GM19025 (cell line): ENCODE measurements around the gene CDC42BPB.

Source experiments
- ATAC-seq: cut with Tn5 transposase; IDR thresholded peaks from one replicate; pipeline ENCODE4 v1.9.1; 2021; ENCODE audit warnings: mild to moderate bottlenecking, low read depth, moderate library complexity; ENCODE audit not compliant: unreplicated experiment

The CDC42BPB gene

GRCh38 chr14:103096387-103096786 lies 39.0 kb upstream of the CDC42BPB start:
- ATAC-seq: no peak

- ATAC-seq: no peak
Measured at GRCh38 chr14:103095210-103095778, 37.9 kb upstream of the CDC42BPB start.

GRCh38 chr14:103094406-103095209 lies 37.3 kb upstream of the CDC42BPB start, which contains the start of gene EXOC3L4:
Gene EXOC3L4, plus strand, starts transcription at chr14:103094725. Its CDS starts 5,495 bp downstream, at chr14:103100220.
- no peak for ATAC-seq

- no peak for ATAC-seq
Measured at GRCh38 chr14:103093856-103094405, 36.6 kb upstream of the CDC42BPB start.

GRCh38 chr14:103091883-103092222 lies 34.5 kb upstream of the CDC42BPB start:
- ATAC-seq: no peak

GRCh38 chr14:103091041-103091882 lies 33.9 kb upstream of the CDC42BPB start:
- ATAC-seq: peak; percentile 60

GRCh38 chr14:103090481-103091020 lies 33.2 kb upstream of the CDC42BPB start:
- no peak for ATAC-seq

GRCh38 chr14:103089386-103090335 lies 32.3 kb upstream of the CDC42BPB start:
- ATAC-seq: no peak

- ATAC-seq: no peak
Measured at GRCh38 chr14:103088921-103089320, 31.6 kb upstream of the CDC42BPB start.

- ATAC-seq: no peak
Measured at GRCh38 chr14:103087343-103087835, 30.0 kb upstream of the CDC42BPB start.

- ATAC-seq: no peak
Measured at GRCh38 chr14:103086771-103087342, 29.5 kb upstream of the CDC42BPB start.

GRCh38 chr14:103085106-103086091 lies 28.1 kb upstream of the CDC42BPB start:
- ATAC-seq: no peak

GRCh38 chr14:103084021-103084919 lies 26.9 kb upstream of the CDC42BPB start, which contains the start of gene LBHD2:
Gene LBHD2, plus strand, starts transcription at chr14:103084210. Its CDS starts 1,803 bp downstream, at chr14:103086013.
- ATAC-seq: no peak

GRCh38 chr14:103081951-103082350 lies 24.6 kb upstream of the CDC42BPB start:
- ATAC-seq: no peak

GRCh38 chr14:103078860-103079587 lies 21.7 kb upstream of the CDC42BPB start:
- no peak for ATAC-seq

- ATAC-seq: peak; percentile 47
Measured at GRCh38 chr14:103078420-103078749, 21.0 kb upstream of the CDC42BPB start.
